Stimulated activated CD8-positive, alpha-beta memory T cell treated with anti-CD3 and anti-CD28 coated beads, Interleukin-15, amount 100 ng/mL, for 1 hour (primary cell): ENCODE measurements around the gene FBXO28.

Experiments
- DNase-seq: peaks from one replicate; pipeline ENCODE4 v3.0.0-alpha.2; 2020; ENCODE audit warnings: low read depth

The FBXO28 gene

GRCh38 chr1:224157316-224157715, 43.4 kb downstream of the FBXO28 start:
- no peak for DNase-seq

GRCh38 chr1:224159541-224159940, 45.6 kb downstream of the FBXO28 start:
- DNase-seq: no peak

DNA sequence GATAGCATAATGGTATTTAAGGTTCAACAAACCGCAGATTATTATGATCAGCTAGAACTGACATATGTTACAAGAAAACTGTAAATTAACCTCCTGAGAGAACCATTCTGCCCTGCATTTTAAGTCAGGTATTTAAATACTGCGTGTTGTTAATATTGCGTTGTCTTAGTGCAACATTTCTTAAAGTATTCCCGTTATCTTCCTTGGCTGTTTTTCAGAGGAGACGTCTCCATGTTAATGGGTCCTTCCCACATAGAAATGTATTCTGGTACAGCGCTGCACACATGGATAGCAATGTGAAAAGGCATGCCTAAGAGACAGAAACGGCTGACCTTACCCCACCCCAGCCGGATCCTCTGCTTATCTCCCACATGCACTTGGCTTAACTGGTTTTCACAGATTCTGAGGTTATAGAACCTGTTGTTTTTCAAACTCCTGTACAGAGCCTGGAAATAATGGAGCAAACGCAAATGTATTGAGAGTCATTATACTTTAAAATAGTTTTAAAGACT, 46.3 kb downstream of the FBXO28 start:
- no peak for DNase-seq

DNA sequence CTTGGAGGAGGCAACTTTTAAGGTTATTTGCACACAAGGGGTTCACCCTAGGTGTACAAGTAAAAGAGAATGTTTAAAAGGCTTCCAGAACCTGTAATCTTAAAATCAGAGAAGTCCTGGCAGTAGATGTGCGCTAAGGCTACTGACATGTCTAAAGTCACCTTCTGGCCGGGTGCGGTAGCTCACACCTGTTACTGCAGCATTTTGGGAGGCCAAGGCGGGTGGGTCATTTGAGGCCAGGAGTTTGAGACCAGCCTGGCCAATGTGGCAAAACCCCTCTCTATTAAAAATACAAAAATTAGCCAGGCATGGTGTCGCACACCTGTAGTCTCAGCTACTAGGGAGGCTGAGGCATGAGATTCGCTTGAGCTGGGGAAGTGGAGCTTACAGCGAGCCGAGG, 48.9 kb downstream of the FBXO28 start:
- DNase-seq: no peak

- DNase-seq: no peak
Observed at GRCh38 chr1:224163311-224163710, 49.4 kb downstream of the FBXO28 start.

DNA sequence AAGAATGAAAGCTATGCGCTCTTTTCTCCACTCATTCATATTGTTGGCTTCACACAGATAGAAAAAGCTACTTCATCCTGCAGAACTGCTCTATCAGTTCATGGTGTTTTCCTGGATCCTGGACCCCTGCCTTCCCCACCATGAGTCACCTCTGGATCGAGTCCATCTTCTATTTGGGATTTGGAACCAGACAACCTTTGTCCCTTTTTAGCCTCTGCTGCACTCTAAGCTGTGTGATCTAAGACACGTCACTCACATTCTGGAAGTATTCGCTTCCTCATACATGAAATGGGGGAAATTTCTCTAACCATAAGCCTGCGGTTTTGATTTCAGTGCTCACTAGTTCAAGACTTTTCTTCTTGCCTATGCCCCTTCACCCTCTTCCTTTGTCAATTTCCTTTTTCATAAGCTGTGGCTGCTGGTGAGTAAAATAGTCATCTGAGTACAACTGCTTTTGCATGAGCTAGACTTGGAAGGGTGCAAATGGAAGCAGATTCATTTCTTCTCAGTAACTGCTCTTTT, 55.0 kb downstream of the FBXO28 start:
- DNase-seq: no peak

- no peak for DNase-seq
Observed at GRCh38 chr1:224169718-224170270, 55.9 kb downstream of the FBXO28 start.

GRCh38 chr1:224170343-224170742, 56.4 kb downstream of the FBXO28 start:
- DNase-seq: no peak

DNA sequence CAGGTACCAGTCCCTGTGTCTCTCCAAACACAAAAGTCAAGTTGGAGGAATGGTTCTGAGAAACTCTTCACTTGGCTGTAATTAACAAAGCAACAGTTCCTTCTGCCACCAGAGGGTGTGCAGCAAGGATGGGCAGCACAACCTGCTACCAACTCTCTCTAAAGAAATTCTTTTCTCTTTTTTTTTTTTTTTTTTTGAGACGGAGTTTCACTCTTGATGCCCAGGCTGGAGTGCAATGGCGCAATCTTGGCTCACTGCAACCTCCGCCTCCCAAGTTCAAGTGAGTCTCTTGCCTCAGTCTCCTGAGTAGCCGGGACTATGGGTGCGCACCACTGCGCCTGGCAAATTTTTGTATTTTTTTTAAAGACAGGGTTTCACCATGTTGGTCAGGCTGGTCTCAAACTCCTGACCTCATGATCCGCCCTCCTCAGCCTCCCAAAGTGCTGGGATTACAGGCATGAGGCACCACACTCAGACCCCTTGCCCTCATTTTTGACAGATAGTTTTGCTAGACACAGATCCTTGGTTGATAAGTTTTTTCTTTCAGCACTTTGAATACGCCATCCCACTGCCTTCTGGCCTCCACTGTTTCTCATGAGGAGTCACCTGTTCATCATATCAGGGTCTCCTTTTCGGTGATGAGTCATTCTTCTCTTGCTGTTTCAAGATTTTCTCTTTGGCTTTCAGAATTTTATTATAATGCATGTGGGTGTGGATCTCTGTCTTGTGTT, 57.0 kb downstream of the FBXO28 start:
- no peak for DNase-seq

DNA sequence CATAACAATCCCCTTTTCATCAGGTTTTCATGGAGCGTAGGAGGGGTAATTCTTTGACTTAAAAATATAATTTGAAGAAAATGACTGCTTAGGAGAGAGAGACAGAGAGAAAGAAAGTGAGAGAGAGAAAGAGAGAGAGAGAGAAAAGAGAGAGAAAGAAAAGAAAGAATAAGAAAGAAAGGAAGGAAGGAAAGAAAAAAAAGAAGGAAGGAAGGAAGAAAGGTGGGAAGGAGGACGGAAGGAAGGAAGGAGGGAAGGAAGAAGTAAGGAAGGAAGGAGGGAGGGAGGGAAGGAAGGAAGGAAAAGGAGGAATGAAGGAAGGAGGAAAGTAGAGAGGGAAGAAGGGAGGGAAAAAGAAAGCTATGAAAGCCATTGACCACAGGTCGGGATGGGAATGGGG, 58.3 kb downstream of the FBXO28 start:
- no peak for DNase-seq

DNA sequence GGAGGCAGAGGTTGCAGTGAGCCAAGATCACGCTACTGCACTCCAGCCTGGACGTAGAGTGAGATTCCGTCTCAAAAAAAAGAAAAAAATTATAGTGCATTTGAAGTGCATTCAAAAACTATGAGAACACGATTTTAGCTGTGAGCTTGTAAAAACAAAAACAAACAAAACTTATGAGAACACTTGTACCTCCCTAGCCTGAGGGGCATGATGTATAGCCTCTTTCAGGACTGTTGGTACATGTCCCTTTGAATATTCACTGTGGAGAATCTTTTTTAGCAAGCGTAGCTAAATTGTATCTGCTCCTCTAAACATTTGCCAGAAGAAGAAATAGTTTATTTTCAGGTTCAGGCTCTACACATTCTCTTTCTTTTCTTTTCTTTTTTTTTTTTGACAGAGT, 59.6 kb downstream of the FBXO28 start:
- no peak for DNase-seq

- no peak for DNase-seq
Observed at GRCh38 chr1:224175617-224176016, 61.7 kb downstream of the FBXO28 start.

DNA sequence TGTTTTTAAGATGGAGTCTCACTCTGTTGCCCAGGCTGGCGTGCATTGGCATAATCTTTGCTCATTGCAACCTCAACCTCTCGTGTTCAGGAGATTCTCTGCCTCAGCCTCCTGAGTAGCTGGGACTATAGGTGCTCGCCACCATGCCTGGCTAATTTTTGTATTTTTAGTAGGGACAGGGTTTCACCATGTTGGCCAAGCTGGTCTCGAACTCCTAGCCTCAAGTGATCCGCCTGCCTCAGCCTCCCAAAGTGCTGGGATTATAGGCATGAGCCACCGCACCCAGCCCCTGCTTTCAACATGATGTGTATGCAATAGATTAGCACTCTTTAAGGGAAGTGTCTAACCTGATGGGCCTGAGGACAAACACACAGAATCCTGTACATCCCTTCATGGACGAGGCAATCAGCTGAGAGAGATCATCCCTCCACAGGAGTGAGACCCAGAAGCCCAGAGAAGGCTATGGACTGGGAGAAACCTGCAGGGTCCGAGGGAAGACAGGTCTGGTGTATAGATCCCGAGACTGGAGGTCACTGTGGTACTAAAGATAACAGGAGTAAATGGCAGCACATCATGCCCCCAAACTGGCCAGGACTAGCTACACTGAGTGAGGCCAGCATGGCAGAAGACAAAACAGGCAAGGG, 63.6 kb downstream of the FBXO28 start:
- no peak for DNase-seq

GRCh38 chr1:224178894-224179293, 65.0 kb downstream of the FBXO28 start:
- no peak for DNase-seq

DNA sequence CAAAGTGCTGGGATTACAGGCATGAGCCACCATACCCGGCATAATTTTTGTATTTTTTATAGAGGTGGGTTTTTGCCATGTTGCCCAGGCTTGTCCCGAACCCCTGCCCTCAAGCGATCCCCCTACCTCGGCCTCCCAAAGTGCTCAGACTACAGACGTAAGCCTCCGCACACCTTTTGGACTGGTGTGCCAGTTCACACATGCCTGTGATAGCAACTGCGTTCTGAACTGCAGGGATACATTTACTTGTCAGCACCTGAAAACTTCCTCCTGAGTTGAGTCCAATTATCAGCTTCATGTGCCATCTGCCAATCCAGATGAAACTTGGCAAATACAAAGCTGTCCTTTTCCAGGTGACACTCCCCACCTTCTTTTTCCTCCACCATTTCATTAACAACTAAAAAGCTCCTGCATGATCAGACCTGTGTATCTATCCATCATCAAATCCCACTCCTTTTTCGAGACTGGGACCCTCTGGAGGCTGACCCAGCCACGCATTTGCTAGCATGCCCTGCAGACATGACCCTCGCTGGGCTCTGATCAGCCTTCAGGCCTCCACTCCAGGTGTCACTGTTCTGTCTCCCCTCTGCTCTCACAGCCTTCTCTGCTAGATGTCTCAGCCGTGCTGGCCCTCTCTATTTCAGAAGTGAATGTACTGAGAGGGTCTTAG, 67.0 kb downstream of the FBXO28 start:
- no peak for DNase-seq

DNA sequence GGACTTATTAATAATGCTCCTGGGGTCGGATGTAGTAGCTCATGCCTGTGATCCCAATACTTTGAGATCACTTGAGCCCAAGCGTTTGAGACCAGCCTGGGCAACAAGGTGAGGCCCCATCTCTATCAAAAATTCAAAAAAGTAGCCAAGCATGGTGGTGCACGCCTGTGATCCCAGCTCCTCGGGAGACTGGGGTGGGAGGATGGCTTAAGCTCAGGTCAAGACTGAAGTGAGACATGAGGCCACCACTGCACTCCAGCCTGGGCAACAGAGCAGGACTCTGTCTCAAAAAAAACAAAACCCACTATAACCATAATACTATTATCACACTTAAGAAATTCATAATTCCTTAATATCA, 67.5 kb downstream of the FBXO28 start:
- no peak for DNase-seq

DNA sequence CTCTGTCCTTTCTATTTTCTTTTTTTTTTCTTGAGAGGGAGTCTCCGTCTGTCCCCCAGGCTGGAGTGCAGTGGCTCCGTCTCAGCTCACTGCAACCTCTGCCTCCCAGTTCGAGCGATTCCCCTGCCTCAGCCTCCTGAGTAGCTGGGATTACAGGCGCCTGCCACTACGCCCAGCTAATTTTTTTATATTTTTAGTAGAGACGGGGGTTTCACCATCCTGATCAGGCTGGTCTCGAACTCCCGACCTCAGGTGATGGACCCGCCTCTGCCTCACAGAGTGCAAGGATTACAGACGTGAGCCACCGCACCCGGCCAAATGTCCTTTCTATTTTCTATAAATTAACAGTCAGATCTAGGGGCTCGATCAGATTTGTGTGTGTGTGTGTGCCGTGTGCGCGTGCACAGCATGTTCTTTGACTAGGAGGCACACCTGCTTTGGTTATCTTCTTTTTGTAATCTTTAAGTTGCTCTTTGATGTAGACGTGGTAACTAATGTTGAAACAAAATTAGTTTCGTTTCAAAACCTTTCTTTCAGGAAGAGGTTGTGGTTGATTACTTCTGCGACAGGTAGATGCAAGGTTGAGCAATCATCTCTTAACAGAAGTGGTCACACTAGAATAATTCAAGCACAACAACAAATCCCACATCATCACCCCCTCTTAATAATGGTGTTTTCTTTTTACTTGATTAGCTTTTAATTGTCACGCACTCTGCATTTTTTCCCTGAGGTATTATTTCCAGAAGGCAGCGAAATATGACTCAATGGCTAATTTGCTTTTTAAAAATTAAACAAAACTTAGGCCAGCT, 68.3 kb downstream of the FBXO28 start:
- no peak for DNase-seq

DNA sequence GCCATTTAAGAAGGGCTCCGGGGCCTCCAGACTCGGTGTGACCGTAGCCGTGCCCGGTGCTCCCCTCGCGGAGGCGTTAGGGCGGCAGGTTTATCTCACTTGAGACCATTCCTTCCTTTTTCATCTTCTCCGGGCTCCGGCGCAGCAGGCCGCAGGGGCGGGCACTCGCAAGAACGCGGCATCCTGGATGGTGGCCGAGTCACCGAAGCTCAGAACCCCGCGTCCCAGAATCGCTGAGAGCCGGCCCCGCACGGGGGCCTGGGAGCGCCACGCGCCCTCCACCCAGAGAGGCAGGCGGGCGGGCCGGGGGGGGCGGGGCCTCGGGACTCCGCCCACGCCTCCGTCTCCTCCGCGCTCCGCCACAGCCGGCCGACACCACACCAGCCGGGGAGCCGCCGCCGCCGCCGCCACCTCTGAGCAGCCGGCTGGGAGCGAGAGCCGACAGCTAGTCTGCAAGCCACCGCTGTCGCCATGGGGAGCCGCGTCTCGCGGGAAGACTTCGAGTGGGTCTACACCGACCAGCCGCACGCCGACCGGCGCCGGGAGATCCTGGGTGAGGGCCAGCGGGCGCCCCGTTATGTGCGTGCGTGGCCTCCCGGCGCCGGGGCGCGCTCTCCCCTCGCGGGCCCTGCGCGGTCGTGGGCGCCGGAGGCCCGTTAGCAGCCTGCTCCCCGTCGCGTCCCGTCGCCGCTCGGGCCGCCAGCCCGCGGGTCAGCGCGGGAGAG, 69.1 kb downstream of the FBXO28 start, which contains the start of gene DEGS1:
Gene DEGS1 (plus strand): TSS at position 375 of the 725 bp plus-strand sequence. CDS start 97 bp downstream, at position 472.
- DNase-seq: peak; percentile 55

DNA sequence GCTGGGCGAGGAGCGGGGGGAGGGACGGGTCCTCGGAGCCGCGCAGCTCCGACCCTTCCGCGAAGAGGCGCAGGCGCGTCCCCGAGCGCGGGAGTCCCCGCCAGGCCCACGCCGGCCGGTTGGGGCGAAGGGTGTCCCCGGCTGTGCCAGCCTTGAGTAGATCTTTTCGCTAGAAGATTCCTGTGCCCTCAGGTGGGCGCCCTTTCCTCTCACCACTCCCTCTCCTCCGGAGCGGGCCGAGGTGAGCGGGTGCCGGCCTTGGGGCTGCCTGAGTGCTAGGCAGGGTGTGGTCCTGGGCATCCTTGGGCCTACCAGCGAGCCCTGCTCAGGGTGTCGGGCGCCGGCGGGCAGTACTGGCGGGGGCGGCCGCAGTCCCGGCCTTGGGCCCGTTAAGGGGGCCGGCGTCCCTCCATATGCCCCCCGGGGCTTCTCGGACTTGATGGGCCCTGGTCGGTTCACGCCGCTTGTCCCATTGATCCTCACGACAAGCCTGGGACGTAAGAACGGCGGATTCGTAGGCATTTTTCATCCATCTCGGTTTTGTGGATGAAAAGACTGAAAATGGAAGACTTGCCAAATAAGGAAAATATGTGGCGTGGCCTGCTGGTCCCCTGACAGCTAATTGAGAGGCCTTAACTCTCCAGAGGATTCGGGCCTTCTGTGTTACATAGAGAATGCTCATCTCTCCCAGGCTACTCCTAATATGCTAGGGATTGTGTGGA, 69.8 kb downstream of the FBXO28 start:
- DNase-seq: no peak

GRCh38 chr1:224185208-224185607, 71.3 kb downstream of the FBXO28 start:
- no peak for DNase-seq
